AG04450 (cell line): ENCODE results near the gene BLID. TPM values are rescaled to one million over a fixed set of nuclear protein-coding genes. Genes with fewer than 3 reads are reported as not detected.

Experiments
- CTCF ChIA-PET: fragments of 300-600, 350-600 bp; formaldehyde crosslinking; extraction: SDS; loops from one replicate; lab custom pipeline; 2022; ENCODE audit warnings: antibody characterized with exemption, inconsistent platforms; lab: Charles Lee
- POLR2A ChIA-PET: fragments of 350-600 bp; formaldehyde crosslinking; extraction: SDS; loops from one replicate; lab custom pipeline; 2021; ENCODE audit warnings: antibody characterized with exemption, inconsistent platforms; lab: Yijun Ruan, JAX
- DNase-seq: peaks from one replicate; pipeline ENCODE4 v3.0.0-alpha.2; 2011; ENCODE audit warnings: low read depth, low spot score
- H3K27ac ChIP-seq: one replicate; pipeline ENCODE4 v1.5.1; 2012; ENCODE audit warnings: low read depth, low read length, control low read depth
- H3K27me3 ChIP-seq: one replicate; pipeline ENCODE4 v1.6.0; 2012; ENCODE audit warnings: low read length; ENCODE audit not compliant: control insufficient read depth, insufficient read depth
- H3K4me3 ChIP-seq: 2 replicates; pipeline ENCODE4 v1.5.1; 2011; ENCODE audit warnings: mild to moderate bottlenecking, low read depth, low read length, control low read depth
- H3K9me3 ChIP-seq: 2 replicates; pipeline ENCODE4 v1.5.1; 2012; ENCODE audit warnings: low read length; ENCODE audit not compliant: control insufficient read depth, insufficient read depth
- CTCF ChIP-seq: IDR thresholded peaks from 2 replicates; pipeline ENCODE4 v1.5.1; 2011; ENCODE audit warnings: low read depth, low read length, control low read depth, inconsistent platforms
- polyA plus RNA-seq: library from polyadenylated mRNA; depleted of rRNA; stranded (reverse); fragments of >200 nt; gene quantifications from 2 replicates; pipeline ENCODE4 v1.2.3, GENCODE V29; 2011

The BLID gene
- polyA plus RNA-seq, 1 experiment: 0.94 TPM

DNA sequence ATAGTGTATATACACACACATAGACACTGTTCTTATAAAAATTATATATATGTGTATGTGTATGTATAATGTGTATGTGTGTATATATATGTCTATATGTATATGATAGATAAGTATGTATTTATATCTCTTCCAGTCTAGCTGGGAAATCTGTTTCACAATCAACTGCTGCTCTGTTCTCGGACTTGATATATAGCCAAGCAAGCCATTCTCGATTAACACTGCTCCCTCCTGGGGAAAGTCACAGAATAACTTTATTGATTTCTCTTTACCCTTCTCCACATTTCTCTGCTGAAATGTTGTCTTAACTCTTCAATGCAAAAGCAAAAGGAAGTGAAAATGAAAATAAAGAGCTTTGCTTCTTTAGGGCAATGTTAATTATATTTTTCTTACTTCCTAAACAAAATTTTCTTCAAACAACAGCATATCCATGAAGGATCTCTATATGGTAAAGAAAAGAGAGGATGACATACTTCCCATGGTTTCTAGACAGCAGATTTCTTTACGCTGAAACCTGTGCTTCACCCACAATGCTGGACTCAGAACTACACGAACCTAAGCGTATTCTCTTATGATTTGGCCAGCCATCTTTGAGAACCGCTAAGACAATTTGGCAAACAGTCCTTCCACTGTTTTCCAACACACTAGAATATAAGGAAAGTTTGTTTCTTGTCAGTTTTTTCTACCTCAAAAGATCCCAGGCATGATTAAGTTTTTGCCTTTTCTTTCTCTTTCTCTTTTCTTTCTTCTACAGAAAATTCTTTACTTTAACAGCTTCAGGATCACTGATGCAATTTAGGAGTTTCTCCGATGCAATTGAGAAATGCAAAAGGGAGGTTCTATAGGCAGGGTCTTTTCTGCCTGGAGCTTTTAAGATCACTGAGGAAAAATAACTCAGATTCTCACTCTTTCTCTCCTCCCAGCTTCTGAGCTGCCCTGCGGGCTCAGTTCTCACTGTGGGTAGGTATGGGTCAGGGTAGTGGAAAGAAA is 1.9 kb downstream of the BLID start:
- CTCF ChIA-PET: interaction anchor here (1.1 to 2.7 kb wide), 5 partner anchors 13 to 459 kb away, joined by 3 to 13 read pairs (median 5); no protein-coding TSS in a partner anchor
- Histone ChIP-seq H3K4me3 (no peak overlapping the region), H3K27ac (no peak overlapping the region), H3K27me3 (no peaks in the 10 kb centered on the region), H3K9me3 (no peaks in the 10 kb centered on the region)
- no peak for TF ChIP-seq CTCF
- no peak for DNase-seq
- POLR2A ChIA-PET: no interaction called here

DNA sequence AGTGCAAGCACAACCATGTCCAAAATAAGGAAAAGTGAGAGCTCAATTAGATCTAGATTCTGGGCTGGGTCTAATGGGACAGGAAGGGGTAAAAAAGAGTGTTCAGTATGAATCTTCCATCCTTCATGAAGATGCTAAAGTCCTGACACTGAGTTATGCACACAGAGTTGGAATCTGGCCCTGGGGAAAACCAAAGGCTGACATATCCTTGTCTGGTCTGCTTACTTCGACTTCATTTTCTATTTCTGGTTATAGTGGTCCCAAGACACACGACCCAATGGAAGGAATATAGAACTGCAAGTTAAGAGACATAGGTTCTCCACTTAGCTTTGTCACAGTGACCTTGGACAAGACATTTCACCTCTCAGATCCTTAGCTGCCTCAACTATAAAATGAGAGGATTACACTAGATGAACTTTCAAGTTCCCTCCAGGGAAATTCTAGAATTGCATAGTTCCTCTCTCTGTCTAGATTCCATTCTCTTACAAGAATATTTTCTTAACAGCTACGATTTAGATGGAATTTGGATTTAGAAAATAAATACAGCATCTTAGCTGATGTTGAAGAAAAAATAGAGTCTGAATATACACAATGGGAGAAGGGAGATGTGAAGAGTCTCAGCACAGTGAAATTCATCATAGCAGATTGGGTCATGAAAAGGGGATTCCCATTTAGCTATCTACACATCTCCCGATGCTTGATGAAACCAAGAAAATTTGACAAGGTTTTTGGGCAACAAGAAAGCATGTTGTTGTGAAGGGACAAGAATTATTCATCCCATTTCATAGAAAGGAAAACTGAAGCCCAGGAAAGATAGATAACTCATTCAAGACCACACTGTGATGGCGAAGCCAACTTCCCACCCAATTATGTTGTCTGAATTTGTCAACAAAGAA is 3.3 kb downstream of the BLID start:
- Histone ChIP-seq H3K27me3 (no peaks in the 10 kb centered on the region), H3K4me3 (no peak overlapping the region), H3K27ac (no peak overlapping the region), H3K9me3 (no peaks in the 10 kb centered on the region)
- no peak for TF ChIP-seq CTCF
- no peak for DNase-seq
- ChIA-PET CTCF (interaction anchor here (0.6 to 2.2 kb wide), 3 partner anchors 11 to 53 kb away, joined by 3 to 10 read pairs (median 4); no protein-coding TSS in a partner anchor), POLR2A (no interaction called here)

GRCh38 chr11:122109932-122110331 is 6.1 kb downstream of the BLID start:
- no peak for TF ChIP-seq CTCF
- no peak for DNase-seq
- Histone ChIP-seq H3K9me3 (no peaks in the 10 kb centered on the region), H3K27me3 (no peaks in the 10 kb centered on the region), H3K4me3 (no peak overlapping the region), H3K27ac (no peak overlapping the region)
- ChIA-PET CTCF (interaction anchor here (0.9 to 1.4 kb wide), 4 partner anchors 9 to 454 kb away, joined by 3 read pairs; no protein-coding TSS in a partner anchor), POLR2A (no interaction called here)

GRCh38 chr11:122108828-122109227 is 7.2 kb downstream of the BLID start:
- POLR2A ChIA-PET: no interaction called here
- CTCF ChIA-PET: interaction anchor here (0.5 to 3.4 kb wide), 12 partner anchors 9 to 456 kb away, joined by 3 to 14 read pairs (median 4); no protein-coding TSS in a partner anchor
- no peak overlapping the region for H3K27ac ChIP-seq

More at GRCh38 chr11:122108828-122109227, 7.2 kb downstream of the BLID start:
- no peak overlapping the region for H3K4me3 ChIP-seq
- no peaks in the 10 kb centered on the region for H3K27me3 ChIP-seq
- H3K9me3 ChIP-seq: no peaks in the 10 kb centered on the region
- no peak for DNase-seq
- no peak for TF ChIP-seq CTCF
